Measurements from ENCODE around the gene VMP1. TPM values are rescaled to one million over a fixed set of nuclear protein-coding genes. Genes with fewer than 3 reads are reported as not detected.

VMP1 gene
- total and polyA plus RNA-seq, 2 experiments from 2014 or later: 134 to 216 TPM

- no peak for TF ChIP-seq EZH2 (IDR thresholded peaks at IDR 0.05; ENCODE audit: insufficient read depth, poor library complexity, severe bottlenecking)
- TF ChIP-seq EZH2phosphoT487 (IDR thresholded peaks at IDR 0.05; ENCODE audit: insufficient read depth, low read depth): no peak
- peak overlapping the region; percentile 57 for H3K4me2 ChIP-seq (ENCODE audit: unreplicated experiment)
- peaks cover 70% of the 10 kb centered on the region for H3K36me3 ChIP-seq (ENCODE audit: low read depth)
- H3F3A ChIP-seq (ENCODE audit: insufficient read depth): peaks cover 61% of the 10 kb centered on the region
- no peaks in the 10 kb centered on the region for H3K27me3 ChIP-seq (replicated peaks; ENCODE audit: insufficient read depth)
- H3K27ac ChIP-seq: 0 out of 2 replicates have a peak overlapping the region, but pooled peaks have one; percentile 46
- DNase-seq: no peak
- H3K9me3 ChIP-seq (ENCODE audit: low read depth): no peaks in the 10 kb centered on the region
- peaks cover 85% of the 10 kb centered on the region for H3K79me2 ChIP-seq (ENCODE audit: insufficient read depth)
- in situ Hi-C loops (cut with MboI): no loop called here
- H3K9ac ChIP-seq: no peak overlapping the region
- no peak overlapping the region for H2AFZ ChIP-seq
- H3K4me1 ChIP-seq (ENCODE audit: insufficient read depth): peaks cover 67% of the 10 kb centered on the region
- H4K20me1 ChIP-seq (ENCODE audit: insufficient read depth): 0 out of 2 replicates have a peak, but pooled peaks cover 6% of the 10 kb centered on the region
- H3K9me2 ChIP-seq (ENCODE audit: insufficient read depth): no peaks in the 10 kb centered on the region
- WGBS, 2 experiments (ENCODE audit: low coverage in 1 of 2, low lambda C conversion rate in 2 of 2, missing lambda C conversion rate in 2 of 2): 95 to 100% methylated on average over 1 of the region's 1 CpG
- H3K4me3 ChIP-seq: 0 out of 2 replicates have a peak overlapping the region, but pooled peaks have one; percentile 33
Observed at GRCh38 chr17:59669944-59670343, 37.5 kb upstream of the VMP1 start.

GRCh38 chr17:59671386-59671785, 36.1 kb upstream of the VMP1 start:
- peaks cover 53% of the 10 kb centered on the region for H3K4me1 ChIP-seq (ENCODE audit: insufficient read depth)
- in situ Hi-C loops (cut with MboI): no loop called here
- H3K27me3 ChIP-seq (replicated peaks; ENCODE audit: insufficient read depth): no peaks in the 10 kb centered on the region
- DNase-seq: peak; percentile 44
- peaks cover 72% of the 10 kb centered on the region for H3K36me3 ChIP-seq (ENCODE audit: low read depth)
- TF ChIP-seq EZH2 (IDR thresholded peaks at IDR 0.05; ENCODE audit: insufficient read depth, poor library complexity, severe bottlenecking) (no peak), EZH2phosphoT487 (IDR thresholded peaks at IDR 0.05; ENCODE audit: insufficient read depth, low read depth) (no peak)
- no peaks in the 10 kb centered on the region for H3K9me2 ChIP-seq (ENCODE audit: insufficient read depth)
- no peak overlapping the region for H2AFZ ChIP-seq
- no peak overlapping the region for H3K4me3 ChIP-seq
- WGBS, 2 experiments (ENCODE audit: low coverage in 1 of 2, low lambda C conversion rate in 2 of 2, missing lambda C conversion rate in 2 of 2): 100% methylated on average over 1 of the region's 1 CpG
- no peaks in the 10 kb centered on the region for H3K9me3 ChIP-seq (ENCODE audit: low read depth)
- peaks cover 55% of the 10 kb centered on the region for H3F3A ChIP-seq (ENCODE audit: insufficient read depth)
- no peak overlapping the region for H3K9ac ChIP-seq
- H3K4me2 ChIP-seq (ENCODE audit: unreplicated experiment): peak overlapping the region; percentile 12
- H3K27ac ChIP-seq: 0 out of 2 replicates have a peak overlapping the region, but pooled peaks have one; percentile 16
- H4K20me1 ChIP-seq (ENCODE audit: insufficient read depth): 0 out of 2 replicates have a peak, but pooled peaks cover 6% of the 10 kb centered on the region
- H3K79me2 ChIP-seq (ENCODE audit: insufficient read depth): peaks cover 85% of the 10 kb centered on the region

GRCh38 chr17:59675231-59675630, 32.2 kb upstream of the VMP1 start:
- H2AFZ ChIP-seq: no peak overlapping the region
- no peak overlapping the region for H3K27ac ChIP-seq
- WGBS, 2 experiments (ENCODE audit: low coverage in 1 of 2, low lambda C conversion rate in 2 of 2, missing lambda C conversion rate in 2 of 2): 49 to 55% methylated on average over 1 of the region's 1 CpG
- TF ChIP-seq EZH2 (IDR thresholded peaks at IDR 0.05; ENCODE audit: insufficient read depth, poor library complexity, severe bottlenecking): no peak
- TF ChIP-seq EZH2phosphoT487 (IDR thresholded peaks at IDR 0.05; ENCODE audit: insufficient read depth, low read depth): no peak
- no peaks in the 10 kb centered on the region for H3K9me2 ChIP-seq (ENCODE audit: insufficient read depth)
- H3K4me1 ChIP-seq (ENCODE audit: insufficient read depth): peaks cover 24% of the 10 kb centered on the region
- no peaks in the 10 kb centered on the region for H3K27me3 ChIP-seq (replicated peaks; ENCODE audit: insufficient read depth)
- H3K79me2 ChIP-seq (ENCODE audit: insufficient read depth): peaks cover 93% of the 10 kb centered on the region
- no peaks in the 10 kb centered on the region for H4K20me1 ChIP-seq (ENCODE audit: insufficient read depth)
- in situ Hi-C loops (cut with MboI): no loop called here
- H3K4me3 ChIP-seq: no peak overlapping the region
- no peak for DNase-seq
- peaks cover 35% of the 10 kb centered on the region for H3F3A ChIP-seq (ENCODE audit: insufficient read depth)
- no peak overlapping the region for H3K4me2 ChIP-seq (ENCODE audit: unreplicated experiment)
- H3K9ac ChIP-seq: no peak overlapping the region
- H3K9me3 ChIP-seq (ENCODE audit: low read depth): no peaks in the 10 kb centered on the region
- peaks cover 80% of the 10 kb centered on the region for H3K36me3 ChIP-seq (ENCODE audit: low read depth)

GRCh38 chr17:59676716-59677115, 30.7 kb upstream of the VMP1 start:
- 25 to 33% methylated on average over 7 of the region's 7 CpGs for WGBS, 2 experiments (ENCODE audit: low coverage in 1 of 2, low lambda C conversion rate in 2 of 2, missing lambda C conversion rate in 2 of 2)
- Histone ChIP-seq H3K9ac (no peak overlapping the region), H2AFZ (no peak overlapping the region), H3K27ac (0 out of 2 replicates have a peak overlapping the region, but pooled peaks have one; percentile 6), H4K20me1 (ENCODE audit: insufficient read depth) (no peaks in the 10 kb centered on the region), H3K36me3 (ENCODE audit: low read depth) (peaks cover 95% of the 10 kb centered on the region), H3K27me3 (replicated peaks; ENCODE audit: insufficient read depth) (no peaks in the 10 kb centered on the region), H3K4me3 (no peak overlapping the region), H3K79me2 (ENCODE audit: insufficient read depth) (peaks cover 93% of the 10 kb centered on the region), H3K9me2 (ENCODE audit: insufficient read depth) (no peaks in the 10 kb centered on the region), H3F3A (ENCODE audit: insufficient read depth) (peaks cover 41% of the 10 kb centered on the region), H3K4me2 (ENCODE audit: unreplicated experiment) (no peak overlapping the region), H3K9me3 (ENCODE audit: low read depth) (no peaks in the 10 kb centered on the region), H3K4me1 (ENCODE audit: insufficient read depth) (peaks cover 14% of the 10 kb centered on the region)
- in situ Hi-C loops (cut with MboI): no loop called here
- TF ChIP-seq EZH2 (IDR thresholded peaks at IDR 0.05; ENCODE audit: insufficient read depth, poor library complexity, severe bottlenecking) (no peak), EZH2phosphoT487 (IDR thresholded peaks at IDR 0.05; ENCODE audit: insufficient read depth, low read depth) (no peak)
- peak; percentile 37 for DNase-seq
